ENCODE data around the gene BRIX1. TPM values are rescaled to one million over a fixed set of nuclear protein-coding genes. Genes with fewer than 3 reads are reported as not detected.

The BRIX1 gene
- total RNA-seq, 1 experiment from 2014 or later = 76.4 TPM

GRCh38 chr5:34876275-34876674 is 39.2 kb upstream of the BRIX1 start:
- no peak for ATAC-seq
- no peaks in the 10 kb centered on the region for H4K20me1 ChIP-seq (ENCODE audit: insufficient read depth)
- no peaks in the 10 kb centered on the region for H3K4me1 ChIP-seq (ENCODE audit: control insufficient read depth in 1 of 2, insufficient read depth in 2 of 2, low read length in 2 of 2)
- H3K9me3 ChIP-seq (ENCODE audit: control insufficient read depth in 1 of 2, insufficient read depth in 1 of 2, low read depth in 1 of 2, low read length in 2 of 2) = no peaks in the 10 kb centered on the region
- H3K4me3 ChIP-seq (replicated peaks in 1 of 2; ENCODE audit: low read depth in 1 of 2, low read length in 2 of 2) = no peak overlapping the region
- H2AFZ ChIP-seq (ENCODE audit: low read depth, low read length, poor library complexity, severe bottlenecking) = no peak overlapping the region
- no peak for DNase-seq (ENCODE audit: low read depth, low spot score)
- H3K27me3 ChIP-seq (ENCODE audit: insufficient read depth, low read length) = no peaks in the 10 kb centered on the region
- ChIA-PET POLR2A (no interaction called here), RAD21 (ENCODE audit: low non-redundant PET in 1 of 2, low total read pairs in 2 of 2, uncharacterized antibody in 2 of 2, unreplicated experiment in 2 of 2) (no interaction called here), CTCF (no interaction called here)
- no peaks in the 10 kb centered on the region for H3K79me2 ChIP-seq (ENCODE audit: insufficient read depth, low read length)
- no peak overlapping the region for H3K9ac ChIP-seq (ENCODE audit: low read length)
- H3K4me2 ChIP-seq (ENCODE audit: low read length) = no peak overlapping the region
- TF ChIP-seq TCF7L2 (IDR thresholded peaks at IDR 0.05; ENCODE audit: borderline replicate concordance, extremely low read depth, insufficient read depth, insufficient read length) (no peak), ZNF274 (IDR thresholded peaks at IDR 0.05; ENCODE audit: low read depth, low read length) (no peak), REST (IDR thresholded peaks at IDR 0.05; ENCODE audit: low read depth) (no peak)
- no TSS peak for BruUV-seq (replicated peaks)
- H3K27ac ChIP-seq (ENCODE audit: low read depth, low read length) = no peak overlapping the region
- intact Hi-C loops (cut with micrococcal nuclease) = no loop called here
- H3K9me2 ChIP-seq (ENCODE audit: insufficient read depth) = no peaks in the 10 kb centered on the region
- no peaks in the 10 kb centered on the region for H3K36me3 ChIP-seq (ENCODE audit: control insufficient read depth in 1 of 2, insufficient read depth in 2 of 2, low read length in 2 of 2)

GRCh38 chr5:34881246-34881645 is 34.3 kb upstream of the BRIX1 start:
- no TSS peak for BruUV-seq (replicated peaks)
- H3K27ac ChIP-seq (ENCODE audit: low read depth, low read length) = no peak overlapping the region
- H3K36me3 ChIP-seq (ENCODE audit: control insufficient read depth in 1 of 2, insufficient read depth in 2 of 2, low read length in 2 of 2) = no peaks in the 10 kb centered on the region
- no peak overlapping the region for H2AFZ ChIP-seq (ENCODE audit: low read depth, low read length, poor library complexity, severe bottlenecking)
- H3K27me3 ChIP-seq (ENCODE audit: insufficient read depth, low read length) = no peaks in the 10 kb centered on the region
- ATAC-seq (no peak), DNase-seq (ENCODE audit: low read depth, low spot score) (no peak)
- CTCF ChIA-PET = no interaction called here
- H3K79me2 ChIP-seq (ENCODE audit: insufficient read depth, low read length) = no peaks in the 10 kb centered on the region
- RAD21 ChIA-PET (ENCODE audit: low non-redundant PET in 1 of 2, low total read pairs in 2 of 2, uncharacterized antibody in 2 of 2, unreplicated experiment in 2 of 2) = no interaction called here
- intact Hi-C loops (cut with micrococcal nuclease) = no loop called here
- H3K4me2 ChIP-seq (ENCODE audit: low read length) = no peak overlapping the region
- H3K9me2 ChIP-seq (ENCODE audit: insufficient read depth) = no peaks in the 10 kb centered on the region
- no peaks in the 10 kb centered on the region for H3K4me1 ChIP-seq (ENCODE audit: control insufficient read depth in 1 of 2, insufficient read depth in 2 of 2, low read length in 2 of 2)
- POLR2A ChIA-PET = no interaction called here
- H3K4me3 ChIP-seq (replicated peaks in 1 of 2; ENCODE audit: low read depth in 1 of 2, low read length in 2 of 2) = no peak overlapping the region
- no peaks in the 10 kb centered on the region for H3K9me3 ChIP-seq (ENCODE audit: control insufficient read depth in 1 of 2, insufficient read depth in 1 of 2, low read depth in 1 of 2, low read length in 2 of 2)
- no peaks in the 10 kb centered on the region for H4K20me1 ChIP-seq (ENCODE audit: insufficient read depth)
- no peak for TF ChIP-seq TCF7L2 (IDR thresholded peaks at IDR 0.05; ENCODE audit: borderline replicate concordance, extremely low read depth, insufficient read depth, insufficient read length)
- no peak for TF ChIP-seq ELF1 (IDR thresholded peaks at IDR 0.05; ENCODE audit: borderline replicate concordance, low read depth)
- TF ChIP-seq POLR2A (IDR thresholded peaks at IDR 0.05; ENCODE audit: borderline replicate concordance, extremely low read depth, insufficient read depth, insufficient read length) = no peak
- no peak for TF ChIP-seq SP1 (IDR thresholded peaks at IDR 0.05; ENCODE audit: low read depth)
- no peak for TF ChIP-seq ZNF274 (IDR thresholded peaks at IDR 0.05; ENCODE audit: low read depth, low read length)
- TF ChIP-seq EGR1 (IDR thresholded peaks at IDR 0.05; ENCODE audit: low read depth) = no peak
- TF ChIP-seq ZFX (IDR thresholded peaks at IDR 0.05) = no peak
- no peak for TF ChIP-seq REST (IDR thresholded peaks at IDR 0.05; ENCODE audit: low read depth)
- TF ChIP-seq CBX3 (IDR thresholded peaks at IDR 0.05; ENCODE audit: low read depth) = no peak
- TF ChIP-seq EZH2 (IDR thresholded peaks at IDR 0.05) = no peak
- TF ChIP-seq ATF3 (IDR thresholded peaks at IDR 0.05) = no peak
- no peak for TF ChIP-seq SIN3A (IDR thresholded peaks at IDR 0.05; ENCODE audit: low read depth)
- no peak for TF ChIP-seq JUND (IDR thresholded peaks at IDR 0.05)
- TF ChIP-seq POLR2AphosphoS5 (IDR thresholded peaks at IDR 0.05; ENCODE audit: low read depth, low read length) = no peak
- no peak overlapping the region for H3K9ac ChIP-seq (ENCODE audit: low read length)

Data from HCT116 (cell line).